ENCODE results near the gene TLE7. TPM values are rescaled to one million over a fixed set of nuclear protein-coding genes. Genes with fewer than 3 reads are reported as not detected.

TLE7 gene
- total RNA-seq, 4 donors from 2014 or later: not detected

GRCh38 chr16:71380831-71381230 is 61.0 kb downstream of the TLE7 start:
- ATAC-seq (ENCODE audit: low FRiP score): no peak
- DNase-seq (ENCODE audit: low spot score): no peak
- no peak for TF ChIP-seq CTCF (IDR thresholded peaks at IDR 0.05)

Other genes with a start within 250 kb of the TLE7 start
- 1 to 10 TPM in 3 of 4 donors, under 1 TPM in 1; 0.72 to 4.3 (median 1.2) TPM for gene HYDIN, start 211.3 kb downstream of the TLE7 start, total RNA-seq
- gene CMTR2, start 152.7 kb downstream of the TLE7 start, total RNA-seq: 10 to 100 TPM; 16.9 to 29.5 (median 21.5) TPM
- 100 to 1,000 TPM in 2 of 4 donors, 10 to 100 TPM in 2; 15.0 to 148 (median 105) TPM for gene CALB2, start 83.3 kb downstream of the TLE7 start, total RNA-seq
- 10 to 100 TPM in 1 of 4 donors, 1 to 10 TPM in 3; 4.1 to 10.1 (median 7.3) TPM for gene ZNF23, start 20.2 kb upstream of the TLE7 start, total RNA-seq
- gene ZNF19, start 47.3 kb upstream of the TLE7 start, total RNA-seq: 1 to 10 TPM; 3.0 to 9.5 (median 5.9) TPM
- 1 to 10 TPM in 1 of 4 donors, under 1 TPM in 2, not detected in 1; 0.72 to 3.0 (median 0.82) TPM for gene CHST4, start 84.4 kb upstream of the TLE7 start, total RNA-seq
- under 1 TPM in 1 of 4 donors, not detected in 3; 0.19 TPM for gene TAT, start 135.0 kb upstream of the TLE7 start, total RNA-seq
- gene MARVELD3, start 184.1 kb upstream of the TLE7 start, total RNA-seq: not detected

Measured in omental fat pad (tissue), 4 donors.